COLO668 (cell line): ENCODE results near the gene ASB15.

Experiments
- DNase-seq: peaks from one replicate; lab custom pipeline; 2025; ENCODE audit not compliant: unreplicated experiment; lab: John Stamatoyannopoulos, UW

ASB15 gene

DNA sequence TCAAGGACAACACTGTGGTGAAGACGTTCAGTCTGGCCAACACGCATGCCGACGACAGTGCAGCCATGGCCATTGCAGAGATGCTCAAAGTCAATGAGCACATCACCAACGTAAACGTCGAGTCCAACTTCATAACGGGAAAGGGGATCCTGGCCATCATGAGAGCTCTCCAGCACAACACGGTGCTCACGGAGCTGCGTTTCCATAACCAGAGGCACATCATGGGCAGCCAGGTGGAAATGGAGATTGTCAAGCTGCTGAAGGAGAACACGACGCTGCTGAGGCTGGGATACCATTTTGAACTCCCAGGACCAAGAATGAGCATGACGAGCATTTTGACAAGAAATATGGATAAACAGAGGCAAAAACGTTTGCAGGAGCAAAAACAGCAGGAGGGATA is 60.7 kb downstream of the ASB15 start:
- DNase-seq = no peak

DNA sequence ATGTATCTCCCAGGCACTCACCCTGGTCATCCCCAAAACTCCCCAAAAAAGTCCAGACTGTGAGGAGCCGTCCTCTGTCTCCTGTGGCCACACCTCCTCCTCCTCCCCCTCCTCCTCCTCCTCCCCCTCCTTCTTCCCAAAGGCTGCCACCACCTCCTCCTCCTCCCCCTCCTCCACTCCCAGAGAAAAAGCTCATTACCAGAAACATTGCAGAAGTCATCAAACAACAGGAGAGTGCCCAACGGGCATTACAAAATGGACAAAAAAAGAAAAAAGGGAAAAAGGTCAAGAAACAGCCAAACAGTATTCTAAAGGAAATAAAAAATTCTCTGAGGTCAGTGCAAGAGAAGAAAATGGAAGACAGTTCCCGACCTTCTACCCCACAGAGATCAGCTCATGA is 61.1 kb downstream of the ASB15 start:
- DNase-seq = no peak

- no peak for DNase-seq
These were observed 61.6 kb downstream of the ASB15 start for GRCh38 chr7:123663200-123663599.

DNA sequence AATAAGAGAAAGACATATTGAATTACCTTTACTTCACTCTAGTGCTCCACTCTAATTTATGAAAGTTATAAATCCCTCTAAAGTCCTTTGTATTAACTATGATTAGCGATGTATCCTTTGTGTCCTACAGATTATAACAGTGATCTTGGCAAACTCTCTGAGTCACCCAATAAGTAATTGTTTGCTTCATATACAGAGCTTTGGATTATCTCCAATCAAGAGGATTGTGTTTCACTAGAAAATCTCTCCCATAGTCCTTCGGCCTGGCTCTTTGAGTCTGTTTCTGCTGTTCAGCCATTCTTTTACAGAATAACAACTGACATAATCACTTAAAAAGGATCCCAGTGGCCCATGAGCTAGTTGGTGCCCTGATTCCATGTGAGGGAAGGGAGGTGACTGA is 63.5 kb downstream of the ASB15 start:
- DNase-seq = no peak

DNA sequence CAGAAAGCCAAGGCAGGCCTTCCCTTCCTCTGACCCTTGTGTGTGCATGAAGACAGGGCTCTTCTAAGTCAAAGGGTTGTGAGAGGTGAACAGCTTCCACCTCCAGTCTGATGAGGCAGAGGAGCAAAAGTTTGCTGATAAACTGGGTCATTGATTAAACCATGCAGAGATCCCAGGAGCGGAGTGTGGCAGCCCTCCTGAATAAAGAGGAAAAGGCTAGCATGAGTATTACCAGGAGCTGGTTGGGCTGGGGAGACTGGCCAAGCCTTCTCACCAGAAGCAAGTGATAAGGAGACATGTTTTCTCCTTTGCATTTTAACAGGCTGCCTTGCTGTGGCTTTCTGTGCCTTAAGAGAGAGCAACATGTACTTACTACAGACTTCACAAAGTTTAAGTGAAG is 64.3 kb downstream of the ASB15 start:
- no peak for DNase-seq

- no peak for DNase-seq
These were observed 64.9 kb downstream of the ASB15 start for GRCh38 chr7:123666492-123666891.

- DNase-seq = no peak
These were observed 67.9 kb downstream of the ASB15 start for GRCh38 chr7:123669485-123669884.

- DNase-seq = no peak
These were observed 71.6 kb downstream of the ASB15 start for GRCh38 chr7:123673137-123673732.

DNA sequence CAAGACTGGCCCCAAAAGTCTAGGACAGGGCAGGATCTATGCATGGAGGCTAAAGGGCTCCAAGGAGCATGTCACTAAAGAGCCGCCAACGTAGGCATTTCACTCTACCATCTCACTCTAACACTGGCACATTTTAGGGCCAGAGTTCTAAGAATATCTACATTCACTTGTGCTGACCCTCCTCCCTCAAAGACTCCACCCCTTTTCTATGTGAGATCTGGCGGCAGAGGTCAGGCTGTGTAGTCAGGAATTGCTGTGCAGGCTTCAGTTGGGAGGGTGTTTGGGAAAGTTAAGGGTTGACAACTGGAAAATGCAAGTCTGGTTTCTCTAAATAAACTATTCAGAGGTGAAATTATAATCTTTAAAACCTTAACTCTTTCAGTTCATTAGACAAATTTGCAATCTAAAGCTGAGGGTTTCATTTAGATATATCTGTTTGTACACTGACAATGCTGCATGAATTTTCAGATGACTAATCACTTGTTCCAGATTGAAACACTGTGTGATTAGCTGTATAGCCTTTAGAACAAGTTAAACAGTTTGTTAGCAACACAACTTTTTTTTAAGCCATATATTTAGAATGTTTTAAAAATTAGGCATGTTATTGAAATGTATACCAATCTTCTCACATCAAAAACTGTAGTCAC is 72.3 kb downstream of the ASB15 start:
- DNase-seq = no peak

DNA sequence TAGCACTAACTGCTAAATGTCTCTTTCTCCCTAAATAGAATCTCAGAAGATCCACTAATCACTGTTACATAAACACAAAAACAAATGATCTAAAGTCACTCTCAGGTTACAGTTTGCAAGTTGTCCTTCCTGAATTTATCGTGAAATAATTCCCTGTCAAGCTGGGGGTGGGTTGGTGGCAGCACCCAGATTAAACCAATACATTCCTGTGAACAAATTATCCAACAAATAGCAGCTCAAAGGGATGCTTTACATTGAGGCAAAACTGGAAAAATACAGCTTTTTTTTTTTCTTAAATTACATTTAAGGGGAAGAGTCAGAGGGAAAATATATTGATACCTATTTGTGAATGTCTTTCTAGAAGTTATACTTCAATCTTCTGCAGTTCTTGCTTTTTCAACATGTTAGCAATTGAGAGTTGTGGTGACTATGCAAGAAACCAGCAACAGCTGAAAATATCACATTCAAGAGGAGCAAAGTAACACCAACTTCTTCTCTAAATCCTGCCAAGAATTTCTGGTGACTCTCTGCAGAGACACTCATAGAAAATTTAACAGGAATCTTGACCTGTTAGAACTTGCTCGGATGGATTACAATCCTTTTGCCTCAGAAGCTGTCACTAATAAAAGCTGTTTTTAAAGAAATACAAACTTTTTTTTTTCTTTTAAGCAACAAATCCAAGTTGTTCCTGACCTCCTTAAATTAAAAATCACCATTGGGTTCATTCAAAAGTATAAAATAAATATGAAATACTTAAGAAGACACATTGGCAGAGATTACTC is 73.0 kb downstream of the ASB15 start:
- no peak for DNase-seq

DNA sequence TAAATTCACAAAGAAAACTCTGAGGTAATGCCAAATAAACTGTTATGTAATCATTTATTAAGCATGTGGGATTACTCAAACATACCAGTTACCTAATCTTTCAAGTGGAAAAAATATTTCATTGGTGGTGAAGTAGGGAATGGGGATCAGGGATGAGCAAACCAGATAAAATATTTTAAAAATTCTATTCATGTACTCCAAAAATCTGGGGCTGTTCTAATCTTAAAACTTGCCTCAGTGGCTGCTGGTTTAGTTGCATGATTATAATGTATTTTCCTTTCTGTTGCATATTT is 73.5 kb downstream of the ASB15 start:
- no peak for DNase-seq

GRCh38 chr7:123677061-123677715 is 75.6 kb downstream of the ASB15 start:
- DNase-seq = no peak

GRCh38 chr7:123679614-123680013 is 78.0 kb downstream of the ASB15 start:
- DNase-seq = no peak

DNA sequence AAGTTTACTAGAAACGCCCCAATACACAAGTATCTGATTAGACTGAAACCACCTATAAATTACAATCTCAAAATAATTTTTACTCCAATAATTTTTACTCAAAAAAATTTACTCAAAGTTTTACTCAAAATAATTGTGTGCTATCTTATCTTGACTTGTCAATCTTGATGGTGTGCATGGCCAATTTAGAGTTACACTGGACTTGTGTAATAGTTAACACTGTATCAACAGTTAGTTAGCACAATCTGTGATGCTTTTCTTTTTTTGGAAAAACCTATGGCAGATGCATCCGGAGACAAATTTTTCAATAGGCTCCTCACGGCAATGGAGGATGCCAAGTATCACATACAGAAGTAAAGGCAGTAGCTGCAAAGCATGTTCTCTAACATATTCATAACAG is 79.0 kb downstream of the ASB15 start:
- DNase-seq = no peak

DNA sequence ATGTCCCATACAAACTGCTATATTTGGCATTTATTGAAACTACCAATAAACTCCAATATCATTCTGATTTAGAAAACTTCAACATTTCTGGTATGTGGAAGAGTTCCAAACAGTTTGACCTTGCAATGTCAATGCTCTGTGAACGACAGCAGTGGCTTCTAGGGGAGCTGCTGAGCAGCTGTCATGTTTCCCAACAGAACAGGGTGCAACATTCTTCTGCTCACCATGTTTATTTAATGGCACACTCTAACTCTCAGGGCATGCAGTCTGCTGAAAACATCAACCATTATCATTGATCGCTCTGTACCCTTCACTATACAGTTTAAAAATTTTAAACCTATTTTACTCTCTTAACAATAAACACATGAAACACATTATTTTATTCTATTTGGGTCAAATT is 79.9 kb downstream of the ASB15 start:
- DNase-seq = no peak

GRCh38 chr7:123682690-123683089 is 81.1 kb downstream of the ASB15 start:
- no peak for DNase-seq

GRCh38 chr7:123687161-123687560 is 85.5 kb downstream of the ASB15 start:
- no peak for DNase-seq

- no peak for DNase-seq
These were observed 86.1 kb downstream of the ASB15 start for GRCh38 chr7:123687727-123688126.
